22Rv1 (cell line): ENCODE results near the gene CYP2W1.

Experiments
- CTCF ChIP-seq: fragments of 450-650 bp; IDR thresholded peaks from 2 replicates; pipeline ENCODE4 v1.5.1; 2017; ENCODE audit warnings: mild to moderate bottlenecking
- ZFX ChIP-seq: fragments of 450-650 bp; IDR thresholded peaks from 2 replicates; pipeline ENCODE4 v1.6.1; 2017; ENCODE audit warnings: antibody characterized with exemption, borderline replicate concordance

- TF ChIP-seq CTCF (no peak), ZFX (no peak)
Observed at GRCh38 chr7:1012004-1012715, 29.2 kb downstream of the CYP2W1 start.
